Activated naive CD8-positive, alpha-beta T cell (primary cell): ENCODE measurements around the gene MAP3K14.

Experiments
- H3K27ac Mint-ChIP-seq: one replicate; pipeline ENCODE4 v1.8.0; 2021; ENCODE audit warnings: mixed read lengths
- H3K27me3 Mint-ChIP-seq: one replicate; pipeline ENCODE4 v1.8.0; 2021; ENCODE audit warnings: mixed read lengths
- H3K36me3 Mint-ChIP-seq: one replicate; pipeline ENCODE4 v1.8.0; 2021; ENCODE audit warnings: mixed read lengths
- H3K4me1 Mint-ChIP-seq: one replicate; pipeline ENCODE4 v1.8.0; 2021; ENCODE audit warnings: low read depth, mixed read lengths
- H3K4me3 Mint-ChIP-seq: one replicate; pipeline ENCODE4 v1.8.0; 2021; ENCODE audit warnings: mild to moderate bottlenecking, mixed read lengths
- H3K9me3 Mint-ChIP-seq: one replicate; pipeline ENCODE4 v1.8.0; 2021; ENCODE audit warnings: low read depth, mixed read lengths

The MAP3K14 gene

DNA sequence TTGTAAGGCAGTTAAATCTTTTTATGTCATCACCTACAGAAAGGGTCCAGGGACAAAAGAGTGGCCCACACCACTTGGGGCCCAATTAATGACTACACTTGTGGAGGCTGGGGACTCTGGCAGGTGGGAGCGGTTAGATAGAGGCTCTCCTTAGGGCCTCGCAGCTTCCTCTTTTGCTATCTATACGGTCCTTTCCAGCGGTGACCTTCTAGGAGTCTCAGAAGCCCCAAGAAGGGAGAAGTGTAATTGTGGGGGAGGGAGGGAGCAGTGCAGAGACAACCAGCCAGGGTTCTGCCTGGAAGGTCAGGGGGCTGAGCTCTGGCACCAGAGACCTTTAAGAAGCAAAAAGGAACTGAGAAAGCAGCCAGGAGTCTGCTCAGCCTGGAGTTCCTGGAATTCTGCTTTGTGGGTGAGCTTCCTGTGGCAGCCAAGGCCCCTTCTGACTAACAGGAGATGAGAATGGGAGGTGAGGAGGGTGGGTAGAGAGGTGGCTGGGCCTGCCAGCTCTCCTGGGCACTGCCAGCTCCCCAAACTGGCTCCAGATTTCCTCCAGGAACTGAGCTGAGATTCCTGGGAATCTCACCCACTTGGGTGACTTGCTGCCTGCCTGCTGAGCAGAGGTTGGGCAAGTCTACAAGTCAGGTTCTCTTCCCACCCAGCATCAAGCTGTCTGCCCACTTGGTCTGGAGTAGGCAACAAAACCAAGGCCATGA is 16.3 kb upstream of the MAP3K14 start:
- peaks cover 2% of the 10 kb centered on the region for H3K4me1 Mint-ChIP-seq
- no peak overlapping the region for H3K27ac Mint-ChIP-seq
- H3K36me3 Mint-ChIP-seq = no peaks in the 10 kb centered on the region
- H3K4me3 Mint-ChIP-seq = no peak overlapping the region
- no peaks in the 10 kb centered on the region for H3K9me3 Mint-ChIP-seq
- no peaks in the 10 kb centered on the region for H3K27me3 Mint-ChIP-seq

DNA sequence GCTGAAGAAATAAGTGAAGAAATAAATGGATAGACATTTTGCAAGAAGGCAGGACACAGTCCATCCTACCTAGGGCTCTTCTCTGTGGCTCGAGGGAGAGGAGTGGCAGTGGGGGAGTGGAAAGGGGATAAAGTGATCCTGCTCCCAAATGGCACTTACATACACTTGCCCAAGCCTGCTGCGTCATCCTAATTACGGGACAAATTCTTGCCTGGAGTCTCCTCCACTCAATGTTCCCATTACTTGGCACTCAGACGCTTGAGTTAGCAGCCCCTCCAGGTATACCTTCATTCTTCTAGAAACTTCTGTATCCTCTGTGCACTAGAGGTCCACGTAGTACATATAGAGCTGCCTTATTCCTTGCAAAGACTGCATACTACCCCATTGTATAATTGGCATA is 15.7 kb upstream of the MAP3K14 start:
- Mint-ChIP-seq H3K4me3 (no peak overlapping the region), H3K27ac (no peak overlapping the region), H3K27me3 (no peaks in the 10 kb centered on the region), H3K4me1 (peaks cover 2% of the 10 kb centered on the region), H3K9me3 (no peaks in the 10 kb centered on the region), H3K36me3 (no peaks in the 10 kb centered on the region)

GRCh38 chr17:45326626-45327025 is 9.8 kb upstream of the MAP3K14 start:
- H3K4me1 Mint-ChIP-seq = peaks cover 11% of the 10 kb centered on the region
- H3K27ac Mint-ChIP-seq = no peak overlapping the region
- H3K4me3 Mint-ChIP-seq = no peak overlapping the region
- H3K27me3 Mint-ChIP-seq = no peaks in the 10 kb centered on the region
- H3K9me3 Mint-ChIP-seq = no peaks in the 10 kb centered on the region
- no peaks in the 10 kb centered on the region for H3K36me3 Mint-ChIP-seq

DNA sequence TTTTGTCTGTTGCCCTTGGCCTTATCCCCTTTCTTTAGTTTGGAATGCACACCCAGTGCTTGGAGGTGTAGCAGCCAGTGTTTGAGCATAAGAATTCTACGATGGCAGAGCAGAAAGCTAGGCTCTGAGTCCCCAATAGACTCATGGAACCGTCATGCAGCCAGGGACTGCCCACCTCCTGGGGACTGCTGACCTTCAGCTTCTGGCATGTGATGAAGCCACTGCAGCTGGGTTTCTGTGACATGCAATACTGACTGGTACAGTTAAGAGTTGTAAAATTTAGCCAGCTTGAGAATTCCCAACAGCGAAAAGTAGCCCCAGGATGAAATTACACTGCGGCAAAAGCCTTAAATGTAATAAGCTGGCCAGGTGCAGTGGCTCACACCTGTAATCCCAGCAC is 9.0 kb upstream of the MAP3K14 start:
- Mint-ChIP-seq H3K36me3 (no peaks in the 10 kb centered on the region), H3K27ac (no peak overlapping the region), H3K4me3 (no peak overlapping the region), H3K4me1 (peaks cover 19% of the 10 kb centered on the region), H3K9me3 (no peaks in the 10 kb centered on the region), H3K27me3 (no peaks in the 10 kb centered on the region)

- Mint-ChIP-seq H3K27me3 (no peaks in the 10 kb centered on the region), H3K27ac (peak overlapping the region; percentile 64), H3K36me3 (no peaks in the 10 kb centered on the region), H3K4me3 (no peak overlapping the region), H3K9me3 (no peaks in the 10 kb centered on the region), H3K4me1 (peaks cover 31% of the 10 kb centered on the region)
Observed at GRCh38 chr17:45324336-45324735, 7.5 kb upstream of the MAP3K14 start.

- no peaks in the 10 kb centered on the region for H3K9me3 Mint-ChIP-seq
- no peaks in the 10 kb centered on the region for H3K27me3 Mint-ChIP-seq
- H3K4me3 Mint-ChIP-seq = no peak overlapping the region
- no peaks in the 10 kb centered on the region for H3K36me3 Mint-ChIP-seq
- peaks cover 53% of the 10 kb centered on the region for H3K4me1 Mint-ChIP-seq
- no peak overlapping the region for H3K27ac Mint-ChIP-seq
Observed at GRCh38 chr17:45322168-45322567, 5.3 kb upstream of the MAP3K14 start.

- no peak overlapping the region for H3K4me3 Mint-ChIP-seq
- peaks cover 53% of the 10 kb centered on the region for H3K4me1 Mint-ChIP-seq
- H3K27ac Mint-ChIP-seq = peak overlapping the region; percentile 51
- H3K27me3 Mint-ChIP-seq = no peaks in the 10 kb centered on the region
- no peaks in the 10 kb centered on the region for H3K9me3 Mint-ChIP-seq
- no peaks in the 10 kb centered on the region for H3K36me3 Mint-ChIP-seq
Observed at GRCh38 chr17:45320931-45321461, 4.2 kb upstream of the MAP3K14 start.

DNA sequence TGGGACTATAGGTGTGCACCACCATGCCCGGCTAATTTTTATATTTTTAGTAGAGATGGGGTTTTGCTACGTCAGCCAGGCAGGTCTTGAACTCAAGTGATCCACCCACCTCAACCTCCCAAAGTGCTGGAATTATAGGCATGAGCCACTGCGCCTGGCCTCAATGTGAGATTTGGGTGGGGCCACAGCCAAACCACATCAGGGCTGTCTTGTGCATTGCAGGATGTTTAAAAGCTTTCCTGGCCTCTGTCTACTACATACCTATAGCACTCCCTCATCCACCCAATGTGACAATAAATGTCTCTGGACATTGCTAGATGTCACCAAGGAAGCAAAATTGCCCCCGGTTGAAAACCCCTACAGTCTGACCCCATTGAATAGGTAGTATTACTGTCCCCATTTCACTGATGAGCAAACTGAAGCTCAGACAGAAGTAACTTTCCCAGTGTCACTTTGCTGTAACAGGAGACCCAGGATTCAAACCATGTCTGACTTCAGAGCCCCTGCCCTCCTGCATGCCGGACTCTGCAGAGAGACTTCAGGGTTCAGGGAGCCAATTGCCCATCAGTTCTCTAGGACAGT is 3.6 kb upstream of the MAP3K14 start:
- Mint-ChIP-seq H3K4me1 (peaks cover 56% of the 10 kb centered on the region), H3K9me3 (no peaks in the 10 kb centered on the region), H3K36me3 (peaks cover 3% of the 10 kb centered on the region)

GRCh38 chr17:45319239-45319703 is 2.5 kb upstream of the MAP3K14 start:
- peaks cover 11% of the 10 kb centered on the region for H3K36me3 Mint-ChIP-seq
- H3K4me3 Mint-ChIP-seq = peak overlapping the region; percentile 72

More for the DNA sequence above, 3.6 kb upstream of the MAP3K14 start:
- no peak overlapping the region for H3K4me3 Mint-ChIP-seq
- no peaks in the 10 kb centered on the region for H3K27me3 Mint-ChIP-seq
- H3K27ac Mint-ChIP-seq = peak overlapping the region; percentile 51

GRCh38 chr17:45318561-45319230 is 1.9 kb upstream of the MAP3K14 start:
- H3K27me3 Mint-ChIP-seq = no peaks in the 10 kb centered on the region
- peaks cover 58% of the 10 kb centered on the region for H3K4me1 Mint-ChIP-seq
- H3K9me3 Mint-ChIP-seq = no peaks in the 10 kb centered on the region
- H3K4me3 Mint-ChIP-seq = peak overlapping the region; percentile 72
- H3K27ac Mint-ChIP-seq = peak overlapping the region; percentile 95
- H3K36me3 Mint-ChIP-seq = peaks cover 13% of the 10 kb centered on the region

More at GRCh38 chr17:45319239-45319703, 2.5 kb upstream of the MAP3K14 start:
- Mint-ChIP-seq H3K27ac (peak overlapping the region; percentile 83), H3K9me3 (no peaks in the 10 kb centered on the region), H3K27me3 (no peaks in the 10 kb centered on the region), H3K4me1 (peaks cover 56% of the 10 kb centered on the region)

DNA sequence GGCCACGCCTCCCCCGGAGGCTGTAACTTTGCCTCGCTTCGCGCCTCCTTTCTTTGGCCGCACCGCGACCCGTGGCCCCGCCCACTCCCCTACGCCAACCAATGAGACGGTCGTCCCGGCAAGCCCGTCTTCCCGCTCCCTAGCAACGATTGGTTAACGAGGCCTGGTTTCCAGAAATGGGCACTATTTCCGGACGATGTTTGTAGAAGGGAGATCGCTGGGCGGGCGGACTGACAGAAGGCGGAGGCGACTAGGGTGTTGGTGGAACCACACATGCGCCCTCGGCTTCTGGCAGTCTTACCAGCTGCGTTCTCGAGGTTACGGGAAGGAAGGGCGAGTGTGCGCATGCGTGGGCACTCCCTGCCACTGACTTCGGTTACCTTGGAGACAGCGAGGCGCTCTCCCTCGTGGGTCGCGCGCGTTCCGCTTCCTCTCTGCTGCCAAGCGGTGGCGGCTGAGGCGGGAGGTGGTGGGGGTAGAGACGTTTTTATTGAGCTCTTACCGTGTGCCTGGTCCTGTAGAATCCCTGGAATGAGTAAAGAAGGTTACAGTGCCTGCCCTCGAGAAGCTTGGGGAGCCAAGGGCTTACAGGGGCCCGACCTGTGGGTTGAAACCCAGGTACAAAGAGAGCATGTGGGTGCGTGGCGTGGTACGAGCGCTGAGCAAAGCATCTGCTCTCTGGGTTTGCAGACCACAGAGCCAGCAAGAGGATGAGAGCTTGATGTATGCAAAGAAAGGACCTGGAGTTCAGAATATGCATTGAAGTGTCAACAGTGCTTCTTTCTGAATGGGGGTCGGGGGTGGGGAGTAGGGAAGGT is 500 bp upstream of the MAP3K14 start:
- peaks cover 20% of the 10 kb centered on the region for H3K36me3 Mint-ChIP-seq
- peak overlapping the region; percentile 90 for H3K4me3 Mint-ChIP-seq
- peak overlapping the region; percentile 95 for H3K27ac Mint-ChIP-seq
- H3K27me3 Mint-ChIP-seq = no peaks in the 10 kb centered on the region
- H3K4me1 Mint-ChIP-seq = peaks cover 70% of the 10 kb centered on the region
- no peaks in the 10 kb centered on the region for H3K9me3 Mint-ChIP-seq

DNA sequence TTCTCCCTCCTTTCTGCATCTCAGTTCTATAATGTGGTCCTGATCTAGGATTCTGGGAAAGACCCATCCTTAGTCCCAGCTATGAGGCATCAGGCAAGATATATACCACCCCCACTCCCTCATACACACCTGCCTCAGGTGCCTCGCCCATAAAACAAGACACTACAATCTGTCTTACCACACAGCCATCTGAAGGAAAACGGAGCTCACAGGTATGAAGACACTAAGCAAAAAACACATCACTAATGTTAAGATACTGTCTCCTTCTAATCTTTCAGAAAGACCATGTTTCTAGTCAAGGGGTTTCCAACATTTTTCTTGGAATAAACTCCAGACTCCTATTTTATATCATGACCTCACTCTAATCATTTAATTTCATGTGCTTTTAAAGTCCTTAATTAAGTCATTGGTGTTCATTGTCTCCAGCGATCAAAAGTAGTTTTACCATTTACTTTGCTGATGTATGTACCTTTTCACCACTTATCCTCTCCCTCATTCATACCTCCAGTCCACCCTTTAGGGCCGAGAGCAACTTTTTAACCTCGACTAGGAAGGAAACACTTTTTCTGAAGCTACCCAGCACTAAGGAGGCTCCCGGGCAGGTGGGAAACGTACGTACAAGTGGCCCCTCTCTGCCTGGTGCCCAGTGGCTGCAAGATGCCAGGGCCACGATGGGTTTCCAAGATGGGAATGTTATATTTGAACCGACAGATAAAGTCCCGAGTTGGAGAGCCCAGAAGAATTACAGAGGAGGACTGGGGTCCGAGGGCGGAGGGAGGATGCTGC is 979 bp downstream of the MAP3K14 start:
- H3K36me3 Mint-ChIP-seq = peaks cover 23% of the 10 kb centered on the region
- H3K27me3 Mint-ChIP-seq = no peaks in the 10 kb centered on the region
- no peaks in the 10 kb centered on the region for H3K9me3 Mint-ChIP-seq
- H3K27ac Mint-ChIP-seq = peak overlapping the region; percentile 99
- peak overlapping the region; percentile 96 for H3K4me3 Mint-ChIP-seq
- H3K4me1 Mint-ChIP-seq = peaks cover 71% of the 10 kb centered on the region

DNA sequence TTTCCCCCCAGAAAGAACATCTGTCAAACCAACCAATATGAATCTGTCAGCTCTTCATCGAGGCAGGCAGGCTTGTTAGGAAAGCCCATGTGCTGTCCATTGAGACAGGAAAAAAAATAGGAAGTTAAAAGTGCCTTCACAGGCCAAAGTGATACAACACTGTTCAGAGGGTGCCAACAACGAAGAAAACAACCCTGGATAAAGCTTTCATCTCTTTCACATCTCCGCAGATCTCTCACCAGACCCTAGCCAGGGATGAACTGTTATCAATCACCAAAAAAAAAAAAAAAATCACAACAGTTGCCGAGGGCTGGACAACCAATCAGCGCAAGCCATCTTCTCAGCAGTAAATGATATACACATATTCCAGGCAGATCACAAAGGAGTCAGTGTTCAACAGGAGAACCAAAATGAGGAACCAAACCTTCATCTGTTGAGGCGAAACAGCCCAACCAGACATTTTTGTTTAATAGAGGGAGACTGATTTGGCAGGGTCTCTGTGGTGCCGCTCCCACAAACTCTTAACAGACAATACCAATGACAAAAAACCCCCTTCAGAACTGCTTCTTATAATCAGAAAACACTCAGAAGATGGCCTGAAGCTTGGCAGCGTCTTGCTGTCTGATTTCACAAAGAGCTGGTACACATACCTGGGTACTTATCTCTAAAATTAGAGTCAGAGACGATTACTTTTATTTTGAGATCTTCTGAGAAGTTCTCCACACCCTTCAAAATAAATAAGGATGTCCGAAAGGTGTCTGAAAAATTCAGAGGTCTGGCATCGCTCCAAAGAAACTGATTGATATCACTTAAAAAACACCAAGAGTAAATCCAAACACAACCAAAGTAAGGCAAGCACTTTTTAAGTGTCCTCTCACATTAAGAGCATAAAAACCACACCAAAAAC is 1.8 kb downstream of the MAP3K14 start:
- no peaks in the 10 kb centered on the region for H3K9me3 Mint-ChIP-seq
- peak overlapping the region; percentile 96 for H3K4me3 Mint-ChIP-seq
- peaks cover 74% of the 10 kb centered on the region for H3K4me1 Mint-ChIP-seq
- H3K27ac Mint-ChIP-seq = peak overlapping the region; percentile 99
- no peaks in the 10 kb centered on the region for H3K27me3 Mint-ChIP-seq
- H3K36me3 Mint-ChIP-seq = peaks cover 29% of the 10 kb centered on the region
